ENCODE results near the gene SNW1. TPM values are rescaled to one million over a fixed set of nuclear protein-coding genes. Genes with fewer than 3 reads are reported as not detected.
"Not testable (repeated sequence)": the region's sequence is repeated elsewhere in the genome, so short reads cannot be mapped to it uniquely, and the experiment has no call there.

The SNW1 gene
- total RNA-seq, 1 donor from 2014 or later, result 105 TPM

DNA sequence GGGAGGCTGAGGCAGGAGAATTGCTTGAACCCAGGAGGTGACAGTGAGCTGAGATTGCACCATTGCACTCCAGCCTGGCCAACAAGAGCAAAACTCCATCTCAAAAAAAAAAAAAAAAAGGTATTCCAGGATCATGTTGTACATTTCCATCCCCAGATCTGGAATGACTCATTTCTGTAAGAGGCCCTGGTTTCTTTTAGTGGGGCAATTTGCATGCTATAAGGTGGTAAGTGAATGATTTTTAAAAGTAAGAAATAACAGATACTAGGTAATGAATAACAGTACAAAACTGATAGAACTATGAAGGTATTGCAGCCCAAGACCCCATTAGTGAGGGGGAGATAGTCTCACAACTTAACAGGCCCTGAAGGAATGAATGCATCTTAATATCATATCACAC, 21.2 kb upstream of the SNW1 start:
- H4K20me1 ChIP-seq (ENCODE audit: low read depth), result no peaks in the 10 kb centered on the region
- DNase-seq (ENCODE audit: low spot score), result no peak
- Mint-ChIP-seq H3K4me1 (peaks cover 16% of the 10 kb centered on the region), H3K27me3 (ENCODE audit: insufficient read depth, low read depth) (no peaks in the 10 kb centered on the region), H3K4me3 (no peak overlapping the region), H3K27ac (no peak overlapping the region), H3K36me3 (no peaks in the 10 kb centered on the region), H3K9me3 (no peaks in the 10 kb centered on the region)
- H3K27me3 ChIP-seq, result no peaks in the 10 kb centered on the region
- H3K36me3 ChIP-seq, result no peaks in the 10 kb centered on the region
- peaks cover 22% of the 10 kb centered on the region for H3F3A ChIP-seq (ENCODE audit: low read depth)
- no peaks in the 10 kb centered on the region for H3K9me3 ChIP-seq (ENCODE audit: low read depth)
- no peak overlapping the region for H3K4me3 ChIP-seq
- H3K4me1 ChIP-seq, result peaks cover 20% of the 10 kb centered on the region
- no peak overlapping the region for H3K9ac ChIP-seq
- no peaks in the 10 kb centered on the region for H3K79me2 ChIP-seq (ENCODE audit: low read depth)
- no peak overlapping the region for H3K27ac ChIP-seq
- TF ChIP-seq EZH2phosphoT487 (IDR thresholded peaks at IDR 0.05) (no peak), EZH2 (IDR thresholded peaks at IDR 0.05) (no peak)
- TF ChIP-seq, protein P1, sequence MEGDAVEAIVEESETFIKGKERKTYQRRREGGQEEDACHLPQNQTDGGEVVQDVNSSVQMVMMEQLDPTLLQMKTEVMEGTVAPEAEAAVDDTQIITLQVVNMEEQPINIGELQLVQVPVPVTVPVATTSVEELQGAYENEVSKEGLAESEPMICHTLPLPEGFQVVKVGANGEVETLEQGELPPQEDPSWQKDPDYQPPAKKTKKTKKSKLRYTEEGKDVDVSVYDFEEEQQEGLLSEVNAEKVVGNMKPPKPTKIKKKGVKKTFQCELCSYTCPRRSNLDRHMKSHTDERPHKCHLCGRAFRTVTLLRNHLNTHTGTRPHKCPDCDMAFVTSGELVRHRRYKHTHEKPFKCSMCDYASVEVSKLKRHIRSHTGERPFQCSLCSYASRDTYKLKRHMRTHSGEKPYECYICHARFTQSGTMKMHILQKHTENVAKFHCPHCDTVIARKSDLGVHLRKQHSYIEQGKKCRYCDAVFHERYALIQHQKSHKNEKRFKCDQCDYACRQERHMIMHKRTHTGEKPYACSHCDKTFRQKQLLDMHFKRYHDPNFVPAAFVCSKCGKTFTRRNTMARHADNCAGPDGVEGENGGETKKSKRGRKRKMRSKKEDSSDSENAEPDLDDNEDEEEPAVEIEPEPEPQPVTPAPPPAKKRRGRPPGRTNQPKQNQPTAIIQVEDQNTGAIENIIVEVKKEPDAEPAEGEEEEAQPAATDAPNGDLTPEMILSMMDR (IDR thresholded peaks at IDR 0.05), result no peak
- no peak overlapping the region for H3K4me2 ChIP-seq
- no peak overlapping the region for H2AFZ ChIP-seq (replicated peaks)

DNA sequence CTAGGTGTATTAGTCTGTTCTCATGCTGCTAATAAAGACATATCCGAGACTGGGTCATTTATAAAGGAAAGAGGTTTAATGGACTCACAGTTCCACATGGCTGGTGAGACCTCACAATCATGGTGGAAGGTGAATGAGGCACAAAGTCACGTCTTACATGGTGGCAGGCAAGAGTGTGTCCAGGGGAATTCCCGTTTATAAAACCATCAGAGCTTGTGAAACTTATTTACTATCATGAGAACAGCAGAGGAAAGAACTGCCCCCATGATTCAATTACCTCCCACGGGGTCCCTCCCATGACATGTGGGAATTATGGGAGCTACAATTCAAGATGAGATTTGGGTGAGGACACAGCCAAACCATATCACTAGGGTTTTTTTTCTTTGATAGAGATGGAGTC, 13.0 kb upstream of the SNW1 start:
- H3K36me3 ChIP-seq; H3K27me3 Mint-ChIP-seq (ENCODE audit: insufficient read depth, low read depth); H3K27ac ChIP-seq; H4K20me1 ChIP-seq (ENCODE audit: low read depth); H3K4me1 ChIP-seq; H3F3A ChIP-seq (ENCODE audit: low read depth); H3K4me3 Mint-ChIP-seq; H3K4me3 ChIP-seq; H2AFZ ChIP-seq (replicated peaks); H3K27ac Mint-ChIP-seq; H3K79me2 ChIP-seq (ENCODE audit: low read depth); H3K9me3 ChIP-seq (ENCODE audit: low read depth); H3K4me1 Mint-ChIP-seq; H3K27me3 ChIP-seq; H3K9me3 Mint-ChIP-seq; H3K4me2 ChIP-seq; H3K36me3 Mint-ChIP-seq; DNase-seq (ENCODE audit: low spot score); H3K9ac ChIP-seq: not testable (repeated sequence)

DNA sequence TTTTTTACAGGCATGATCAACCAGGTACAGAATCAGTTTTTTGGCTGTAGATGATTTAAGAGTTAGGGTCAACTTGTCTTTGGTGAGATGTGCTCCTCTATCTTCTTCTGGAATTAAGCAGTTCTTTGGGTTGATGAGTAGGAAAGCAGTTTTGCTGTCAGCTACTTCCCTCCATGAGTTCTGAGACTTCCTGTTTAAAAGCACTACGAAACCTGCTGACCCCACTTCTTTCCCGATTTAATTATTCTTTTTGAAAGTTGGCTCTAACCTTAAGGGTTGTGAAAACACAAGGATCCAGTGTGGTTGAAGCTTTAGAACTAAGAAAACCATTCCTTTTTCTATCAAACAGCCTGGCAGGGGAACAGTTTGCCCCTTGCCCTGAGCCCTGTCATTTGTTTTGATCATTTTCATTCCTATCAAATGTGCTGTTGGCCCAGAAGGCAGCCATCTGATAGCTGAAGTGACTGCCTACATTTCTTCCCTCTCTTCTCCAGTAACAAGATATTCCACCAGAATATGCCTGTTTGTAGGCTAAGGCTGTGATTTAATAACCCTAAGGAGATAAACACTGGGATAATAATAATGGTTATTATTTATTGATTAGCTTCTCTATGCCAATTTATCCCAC, 7.6 kb upstream of the SNW1 start:
- H3K27ac ChIP-seq; H3K27me3 ChIP-seq; H3K36me3 ChIP-seq; H3K27me3 Mint-ChIP-seq (ENCODE audit: insufficient read depth, low read depth); H3K4me1 Mint-ChIP-seq; H3K9ac ChIP-seq; H3K9me3 ChIP-seq (ENCODE audit: low read depth); H4K20me1 ChIP-seq (ENCODE audit: low read depth); H3K36me3 Mint-ChIP-seq; H3K4me1 ChIP-seq; H3K27ac Mint-ChIP-seq; H3K4me3 ChIP-seq; H3K9me3 Mint-ChIP-seq; H3K79me2 ChIP-seq (ENCODE audit: low read depth); H2AFZ ChIP-seq (replicated peaks); H3K4me3 Mint-ChIP-seq; H3F3A ChIP-seq (ENCODE audit: low read depth); DNase-seq (ENCODE audit: low spot score); H3K4me2 ChIP-seq: not testable (repeated sequence)

DNA sequence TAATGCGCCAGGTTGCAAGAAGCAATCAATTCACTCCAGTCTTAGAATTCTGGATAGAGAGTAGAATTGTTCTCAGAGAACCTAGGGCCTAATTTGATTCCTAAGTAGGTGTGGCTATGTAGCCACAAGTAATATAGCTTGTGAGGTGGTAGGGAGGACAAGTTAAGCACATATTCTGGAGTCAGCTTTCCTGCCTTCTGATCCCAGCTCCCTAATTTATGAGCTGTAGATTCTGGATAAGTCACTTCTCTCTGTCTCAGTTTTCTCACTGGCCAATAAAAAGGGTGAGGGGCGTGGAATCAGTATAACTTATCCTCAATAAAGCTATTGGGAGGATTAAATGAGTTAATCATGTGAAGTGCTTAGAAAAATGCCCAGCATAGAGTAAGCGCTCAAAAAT, 3.0 kb upstream of the SNW1 start:
- DNase-seq (ENCODE audit: low spot score), result peak; percentile 6
- H3K4me3 Mint-ChIP-seq, result no peak overlapping the region
- no peak overlapping the region for H3K9ac ChIP-seq
- H3K4me2 ChIP-seq, result no peak overlapping the region
- peaks cover 18% of the 10 kb centered on the region for H3K4me1 ChIP-seq
- H3K27ac Mint-ChIP-seq, result no peak overlapping the region
- no peak overlapping the region for H3K4me3 ChIP-seq
- H2AFZ ChIP-seq (replicated peaks), result no peak overlapping the region
- peaks cover 14% of the 10 kb centered on the region for H4K20me1 ChIP-seq (ENCODE audit: low read depth)
- H3K36me3 ChIP-seq, result no peaks in the 10 kb centered on the region
- H3K79me2 ChIP-seq (ENCODE audit: low read depth), result peaks cover 19% of the 10 kb centered on the region
- no peaks in the 10 kb centered on the region for H3K9me3 Mint-ChIP-seq
- H3K36me3 Mint-ChIP-seq, result peaks cover 2% of the 10 kb centered on the region
- no peak overlapping the region for H3K27ac ChIP-seq
- TF ChIP-seq EZH2 (IDR thresholded peaks at IDR 0.05) (no peak), EZH2phosphoT487 (IDR thresholded peaks at IDR 0.05) (no peak)
- TF ChIP-seq, protein P1 (IDR thresholded peaks at IDR 0.05), result no peak
- peaks cover 4% of the 10 kb centered on the region for H3K27me3 Mint-ChIP-seq (ENCODE audit: insufficient read depth, low read depth)
- H3K27me3 ChIP-seq, result no peaks in the 10 kb centered on the region
- no peaks in the 10 kb centered on the region for H3K9me3 ChIP-seq (ENCODE audit: low read depth)
- peaks cover 30% of the 10 kb centered on the region for H3K4me1 Mint-ChIP-seq
- peaks cover 9% of the 10 kb centered on the region for H3F3A ChIP-seq (ENCODE audit: low read depth)
